ENCODE results near the gene RAB25. TPM values are rescaled to one million over a fixed set of nuclear protein-coding genes. Genes with fewer than 3 reads are reported as not detected.

The RAB25 gene
- polyA plus RNA-seq, 1 donor from 2014 or later, result 1.3 TPM

GRCh38 chr1:156101880-156102279 is 40.9 kb downstream of the RAB25 start:
- H3K27me3 ChIP-seq (ENCODE audit: insufficient read depth, low read depth, low read length), result no peaks in the 10 kb centered on the region
- H3K9me3 ChIP-seq (ENCODE audit: low read length), result no peaks in the 10 kb centered on the region
- no peak overlapping the region for H3K27ac ChIP-seq (ENCODE audit: low read length)
- no peaks in the 10 kb centered on the region for H3K36me3 ChIP-seq (ENCODE audit: insufficient read depth, low read length)
- H3K9me2 ChIP-seq (ENCODE audit: insufficient read depth, low read length), result no peaks in the 10 kb centered on the region
- no peak overlapping the region for H3K4me2 ChIP-seq (ENCODE audit: low read length)
- H3K9ac ChIP-seq (ENCODE audit: low read length), result no peak overlapping the region
- H4K20me1 ChIP-seq (ENCODE audit: insufficient read depth), result no peaks in the 10 kb centered on the region
- TF ChIP-seq TAF1 (IDR thresholded peaks at IDR 0.05; ENCODE audit: low read depth) (no peak), MXI1 (conservative IDR thresholded peaks at IDR 0.05; ENCODE audit: poor library complexity, severe bottlenecking) (no peak)
- TF ChIP-seq, protein P1, sequence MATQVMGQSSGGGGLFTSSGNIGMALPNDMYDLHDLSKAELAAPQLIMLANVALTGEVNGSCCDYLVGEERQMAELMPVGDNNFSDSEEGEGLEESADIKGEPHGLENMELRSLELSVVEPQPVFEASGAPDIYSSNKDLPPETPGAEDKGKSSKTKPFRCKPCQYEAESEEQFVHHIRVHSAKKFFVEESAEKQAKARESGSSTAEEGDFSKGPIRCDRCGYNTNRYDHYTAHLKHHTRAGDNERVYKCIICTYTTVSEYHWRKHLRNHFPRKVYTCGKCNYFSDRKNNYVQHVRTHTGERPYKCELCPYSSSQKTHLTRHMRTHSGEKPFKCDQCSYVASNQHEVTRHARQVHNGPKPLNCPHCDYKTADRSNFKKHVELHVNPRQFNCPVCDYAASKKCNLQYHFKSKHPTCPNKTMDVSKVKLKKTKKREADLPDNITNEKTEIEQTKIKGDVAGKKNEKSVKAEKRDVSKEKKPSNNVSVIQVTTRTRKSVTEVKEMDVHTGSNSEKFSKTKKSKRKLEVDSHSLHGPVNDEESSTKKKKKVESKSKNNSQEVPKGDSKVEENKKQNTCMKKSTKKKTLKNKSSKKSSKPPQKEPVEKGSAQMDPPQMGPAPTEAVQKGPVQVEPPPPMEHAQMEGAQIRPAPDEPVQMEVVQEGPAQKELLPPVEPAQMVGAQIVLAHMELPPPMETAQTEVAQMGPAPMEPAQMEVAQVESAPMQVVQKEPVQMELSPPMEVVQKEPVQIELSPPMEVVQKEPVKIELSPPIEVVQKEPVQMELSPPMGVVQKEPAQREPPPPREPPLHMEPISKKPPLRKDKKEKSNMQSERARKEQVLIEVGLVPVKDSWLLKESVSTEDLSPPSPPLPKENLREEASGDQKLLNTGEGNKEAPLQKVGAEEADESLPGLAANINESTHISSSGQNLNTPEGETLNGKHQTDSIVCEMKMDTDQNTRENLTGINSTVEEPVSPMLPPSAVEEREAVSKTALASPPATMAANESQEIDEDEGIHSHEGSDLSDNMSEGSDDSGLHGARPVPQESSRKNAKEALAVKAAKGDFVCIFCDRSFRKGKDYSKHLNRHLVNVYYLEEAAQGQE (IDR thresholded peaks at IDR 0.05; ENCODE audit: borderline replicate concordance), result no peak
- H3F3A ChIP-seq (ENCODE audit: insufficient read depth, low read length, poor library complexity, severe bottlenecking), result no peaks in the 10 kb centered on the region
- H3K79me2 ChIP-seq (replicated peaks; ENCODE audit: insufficient read depth, low read length), result peaks cover 47% of the 10 kb centered on the region
- H3K4me3 ChIP-seq (ENCODE audit: low read length), result no peak overlapping the region
- no peak overlapping the region for H2AFZ ChIP-seq (ENCODE audit: low read depth, low read length)

GRCh38 chr1:156102633-156103511 is 41.9 kb downstream of the RAB25 start:
- Histone ChIP-seq H3K4me3 (ENCODE audit: low read length) (no peak overlapping the region), H3K27me3 (ENCODE audit: insufficient read depth, low read depth, low read length) (no peaks in the 10 kb centered on the region), H4K20me1 (ENCODE audit: insufficient read depth) (no peaks in the 10 kb centered on the region), H3K79me2 (replicated peaks; ENCODE audit: insufficient read depth, low read length) (peaks cover 41% of the 10 kb centered on the region), H3F3A (ENCODE audit: insufficient read depth, low read length, poor library complexity, severe bottlenecking) (peaks cover 5% of the 10 kb centered on the region), H3K4me2 (ENCODE audit: low read length) (no peak overlapping the region), H2AFZ (ENCODE audit: low read depth, low read length) (no peak overlapping the region), H3K27ac (ENCODE audit: low read length) (no peak overlapping the region), H3K9ac (ENCODE audit: low read length) (no peak overlapping the region), H3K9me3 (ENCODE audit: low read length) (no peaks in the 10 kb centered on the region), H3K36me3 (ENCODE audit: insufficient read depth, low read length) (no peaks in the 10 kb centered on the region), H3K9me2 (ENCODE audit: insufficient read depth, low read length) (no peaks in the 10 kb centered on the region)
- no peak for TF ChIP-seq MXI1 (conservative IDR thresholded peaks at IDR 0.05; ENCODE audit: poor library complexity, severe bottlenecking)
- no peak for TF ChIP-seq SMC3 (conservative IDR thresholded peaks at IDR 0.05; ENCODE audit: poor library complexity)
- TF ChIP-seq EZH2 (IDR thresholded peaks at IDR 0.05; ENCODE audit: borderline replicate concordance, insufficient read depth, low read length, poor library complexity, severe bottlenecking), result no peak
- no peak for TF ChIP-seq EP300 (conservative IDR thresholded peaks at IDR 0.05; ENCODE audit: poor library complexity, severe bottlenecking)
- no peak for TF ChIP-seq RAD21 (conservative IDR thresholded peaks at IDR 0.05)
- TF ChIP-seq, protein P1 (IDR thresholded peaks at IDR 0.05; ENCODE audit: borderline replicate concordance), result no peak
- no peak for TF ChIP-seq TAF1 (IDR thresholded peaks at IDR 0.05; ENCODE audit: low read depth)
- TF ChIP-seq, protein P2, sequence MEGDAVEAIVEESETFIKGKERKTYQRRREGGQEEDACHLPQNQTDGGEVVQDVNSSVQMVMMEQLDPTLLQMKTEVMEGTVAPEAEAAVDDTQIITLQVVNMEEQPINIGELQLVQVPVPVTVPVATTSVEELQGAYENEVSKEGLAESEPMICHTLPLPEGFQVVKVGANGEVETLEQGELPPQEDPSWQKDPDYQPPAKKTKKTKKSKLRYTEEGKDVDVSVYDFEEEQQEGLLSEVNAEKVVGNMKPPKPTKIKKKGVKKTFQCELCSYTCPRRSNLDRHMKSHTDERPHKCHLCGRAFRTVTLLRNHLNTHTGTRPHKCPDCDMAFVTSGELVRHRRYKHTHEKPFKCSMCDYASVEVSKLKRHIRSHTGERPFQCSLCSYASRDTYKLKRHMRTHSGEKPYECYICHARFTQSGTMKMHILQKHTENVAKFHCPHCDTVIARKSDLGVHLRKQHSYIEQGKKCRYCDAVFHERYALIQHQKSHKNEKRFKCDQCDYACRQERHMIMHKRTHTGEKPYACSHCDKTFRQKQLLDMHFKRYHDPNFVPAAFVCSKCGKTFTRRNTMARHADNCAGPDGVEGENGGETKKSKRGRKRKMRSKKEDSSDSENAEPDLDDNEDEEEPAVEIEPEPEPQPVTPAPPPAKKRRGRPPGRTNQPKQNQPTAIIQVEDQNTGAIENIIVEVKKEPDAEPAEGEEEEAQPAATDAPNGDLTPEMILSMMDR (IDR thresholded peaks at IDR 0.05; ENCODE audit: poor library complexity, severe bottlenecking), result no peak
- no peak for TF ChIP-seq POLR2AphosphoS5 (IDR thresholded peaks at IDR 0.05)
